Measurements from ENCODE around the gene GNB1.

GNB1 gene

DNA sequence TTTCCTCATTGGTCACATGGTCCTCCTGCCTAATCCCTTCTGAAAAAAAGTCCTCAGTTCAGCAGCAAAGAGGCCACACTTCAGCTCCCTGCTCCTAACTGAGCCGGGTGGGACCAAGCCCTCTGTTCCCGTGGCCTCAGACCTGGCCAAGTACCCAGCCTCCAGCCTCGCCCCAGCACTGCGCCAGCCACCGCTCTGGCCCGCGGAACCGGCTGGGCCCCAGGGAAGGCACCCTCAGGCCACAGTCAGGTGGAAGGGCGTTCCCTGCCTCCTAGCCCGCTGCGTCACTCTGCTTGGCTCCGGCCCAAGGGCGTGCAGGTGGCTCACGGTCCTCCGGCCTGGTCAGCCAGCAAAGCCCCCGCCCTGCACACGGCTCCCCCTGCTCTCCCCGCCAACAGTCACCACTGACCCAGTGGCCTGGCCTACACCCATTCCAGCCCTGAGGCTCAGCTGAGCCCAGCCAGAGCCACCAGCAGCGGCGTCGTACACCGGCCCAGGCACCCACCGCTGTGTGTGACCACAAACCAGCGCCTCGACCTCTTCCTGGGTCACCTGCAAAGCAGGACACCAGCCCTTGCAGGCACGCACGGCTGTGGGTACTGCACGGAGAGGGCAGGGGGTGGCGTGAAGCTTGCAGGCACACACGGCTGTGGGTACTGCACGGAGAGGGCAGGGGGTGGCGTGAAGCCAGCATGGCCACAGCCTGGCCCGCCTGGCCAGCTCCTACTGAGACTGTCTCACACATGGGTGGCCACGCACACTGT is 132.0 kb downstream of the GNB1 start:
- in situ Hi-C loops (cut with HindIII; ENCODE audit: low pct_ligation_motif_present, low sequenced_read_pairs): no loop called here
- no peak for DNase-seq
- Histone ChIP-seq H3K27ac (no peak overlapping the region), H3K27me3 (replicated peaks) (no peaks in the 10 kb centered on the region), H3K36me3 (replicated peaks) (peaks cover 69% of the 10 kb centered on the region), H3K4me3 (ENCODE audit: low read depth, low read length) (no peak overlapping the region)
- no peak for TF ChIP-seq CTCF (IDR thresholded peaks at IDR 0.05; ENCODE audit: low read depth, low read length, missing control alignments)

GRCh38 chr1:1758059-1758621 is 132.7 kb downstream of the GNB1 start:
- Histone ChIP-seq H3K27ac (no peak overlapping the region), H3K4me3 (ENCODE audit: low read depth, low read length) (no peak overlapping the region), H3K27me3 (replicated peaks) (no peaks in the 10 kb centered on the region), H3K36me3 (replicated peaks) (peaks cover 73% of the 10 kb centered on the region)
- no peak for DNase-seq
- in situ Hi-C loops (cut with HindIII; ENCODE audit: low pct_ligation_motif_present, low sequenced_read_pairs): no loop called here
- no peak for TF ChIP-seq CTCF (IDR thresholded peaks at IDR 0.05; ENCODE audit: low read depth, low read length, missing control alignments)

DNA sequence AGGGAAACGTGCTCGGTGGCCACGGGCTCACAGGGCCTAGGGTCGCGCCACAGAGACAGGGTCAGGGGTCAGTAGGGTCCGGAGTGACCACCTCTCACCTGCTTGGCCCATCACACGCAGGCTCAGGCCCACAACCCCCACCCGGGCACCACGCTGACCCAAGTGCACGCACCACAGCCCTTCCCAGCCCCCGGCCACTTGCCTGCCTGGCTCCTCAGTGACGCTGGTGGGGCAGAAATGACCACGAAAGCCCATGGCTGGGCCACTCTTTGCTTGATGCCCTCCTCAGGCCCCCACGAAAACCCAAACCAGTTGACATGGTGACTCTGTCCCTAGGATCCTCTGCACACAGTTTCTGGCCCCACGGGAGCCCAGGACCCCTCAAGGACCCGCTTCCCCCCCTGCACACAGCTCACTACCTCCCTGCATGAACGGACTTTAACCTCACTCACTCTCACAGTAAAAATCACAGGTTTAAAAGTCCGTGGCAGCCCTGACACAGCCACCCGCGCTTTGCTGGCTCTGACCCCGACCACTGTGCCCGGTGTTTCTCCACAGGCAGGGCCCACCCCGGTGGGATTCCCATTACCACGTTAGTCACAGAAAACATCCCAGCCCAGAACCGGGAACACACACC is 133.3 kb downstream of the GNB1 start:
- in situ Hi-C loops (cut with HindIII; ENCODE audit: low pct_ligation_motif_present, low sequenced_read_pairs): no loop called here
- Histone ChIP-seq H3K27me3 (replicated peaks) (no peaks in the 10 kb centered on the region), H3K27ac (no peak overlapping the region), H3K4me3 (ENCODE audit: low read depth, low read length) (no peak overlapping the region), H3K36me3 (replicated peaks) (peaks cover 73% of the 10 kb centered on the region)
- no peak for DNase-seq
- TF ChIP-seq CTCF (IDR thresholded peaks at IDR 0.05; ENCODE audit: low read depth, low read length, missing control alignments): no peak

DNA sequence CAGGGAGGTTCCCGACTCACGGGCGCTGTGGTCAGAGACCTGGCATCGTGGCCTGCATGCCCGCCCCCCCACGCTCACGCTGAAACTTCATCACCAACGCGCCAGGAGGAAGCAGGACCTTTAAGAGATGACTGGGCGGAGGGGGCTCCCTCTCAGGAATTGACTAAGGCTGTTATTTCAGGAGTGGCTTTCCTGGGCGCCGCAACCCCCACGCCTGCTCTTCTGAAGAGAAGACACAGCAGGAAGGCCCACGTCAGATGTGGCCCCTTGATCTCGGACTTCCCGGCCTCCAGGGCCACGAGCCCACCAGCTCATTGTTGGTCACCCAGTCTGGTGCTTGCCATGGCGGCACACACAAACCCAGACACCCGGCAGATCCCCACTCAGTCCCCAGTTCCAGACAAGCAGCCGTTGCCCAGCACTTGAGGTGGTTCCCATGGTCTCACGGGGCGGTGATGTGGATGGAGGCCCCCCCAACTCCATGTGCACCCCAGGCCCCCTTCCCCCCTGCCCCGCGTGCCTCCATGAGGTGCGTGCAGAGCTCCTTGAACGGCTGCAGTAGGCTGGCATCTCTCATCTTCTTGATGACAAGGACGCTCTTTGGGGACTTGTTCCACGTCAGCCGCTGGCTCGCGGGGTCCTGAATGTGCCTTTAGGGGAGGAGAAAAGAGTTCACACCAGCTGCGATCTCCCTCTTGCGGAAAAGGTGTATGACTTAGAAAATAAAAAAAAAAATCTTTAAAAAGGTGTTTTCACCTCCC is 134.0 kb downstream of the GNB1 start:
- Histone ChIP-seq H3K27me3 (replicated peaks) (no peaks in the 10 kb centered on the region), H3K36me3 (replicated peaks) (peaks cover 73% of the 10 kb centered on the region), H3K27ac (no peak overlapping the region), H3K4me3 (ENCODE audit: low read depth, low read length) (no peak overlapping the region)
- no peak for TF ChIP-seq CTCF (IDR thresholded peaks at IDR 0.05; ENCODE audit: low read depth, low read length, missing control alignments)
- no peak for DNase-seq
- in situ Hi-C loops (cut with HindIII; ENCODE audit: low pct_ligation_motif_present, low sequenced_read_pairs): no loop called here

DNA sequence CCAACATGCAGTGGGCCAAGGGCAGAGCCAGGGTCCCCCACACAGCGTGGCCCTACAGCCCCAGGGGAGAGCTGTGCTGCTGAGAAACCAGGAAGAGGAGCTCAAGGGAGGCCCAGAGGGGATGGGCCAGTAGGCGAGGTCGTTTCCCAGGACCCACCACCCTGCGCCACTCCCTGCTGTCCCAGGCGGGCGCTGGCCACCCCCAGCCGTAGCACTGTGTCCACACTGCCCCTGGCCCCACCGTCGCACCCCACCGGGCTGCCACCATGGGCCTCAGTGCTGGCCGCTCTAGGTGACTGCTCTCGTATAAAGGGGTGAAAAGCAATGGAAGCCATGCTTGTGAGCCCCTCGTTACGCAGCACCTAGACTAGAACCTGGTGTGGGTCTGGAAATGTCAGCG is 135.0 kb downstream of the GNB1 start:
- no peak for DNase-seq
- no peak for TF ChIP-seq CTCF (IDR thresholded peaks at IDR 0.05; ENCODE audit: low read depth, low read length, missing control alignments)
- Histone ChIP-seq H3K27ac (no peak overlapping the region), H3K36me3 (replicated peaks) (peaks cover 63% of the 10 kb centered on the region), H3K27me3 (replicated peaks) (no peaks in the 10 kb centered on the region), H3K4me3 (ENCODE audit: low read depth, low read length) (no peak overlapping the region)
- in situ Hi-C loops (cut with HindIII; ENCODE audit: low pct_ligation_motif_present, low sequenced_read_pairs): no loop called here
